ENCODE results near the gene RNF168.
"Not testable (repeated sequence)": the region's sequence is repeated elsewhere in the genome, so short reads cannot be mapped to it uniquely, and the experiment has no call there.

Gene RNF168

GRCh38 chr3:196513697-196514349, 10.3 kb upstream of the RNF168 start:
- no peak for DNase-seq
- no peak overlapping the region for H3K27ac ChIP-seq
- no peaks in the 10 kb centered on the region for H3K9me3 ChIP-seq (ENCODE audit: severe bottlenecking)
- TF ChIP-seq, protein P1, sequence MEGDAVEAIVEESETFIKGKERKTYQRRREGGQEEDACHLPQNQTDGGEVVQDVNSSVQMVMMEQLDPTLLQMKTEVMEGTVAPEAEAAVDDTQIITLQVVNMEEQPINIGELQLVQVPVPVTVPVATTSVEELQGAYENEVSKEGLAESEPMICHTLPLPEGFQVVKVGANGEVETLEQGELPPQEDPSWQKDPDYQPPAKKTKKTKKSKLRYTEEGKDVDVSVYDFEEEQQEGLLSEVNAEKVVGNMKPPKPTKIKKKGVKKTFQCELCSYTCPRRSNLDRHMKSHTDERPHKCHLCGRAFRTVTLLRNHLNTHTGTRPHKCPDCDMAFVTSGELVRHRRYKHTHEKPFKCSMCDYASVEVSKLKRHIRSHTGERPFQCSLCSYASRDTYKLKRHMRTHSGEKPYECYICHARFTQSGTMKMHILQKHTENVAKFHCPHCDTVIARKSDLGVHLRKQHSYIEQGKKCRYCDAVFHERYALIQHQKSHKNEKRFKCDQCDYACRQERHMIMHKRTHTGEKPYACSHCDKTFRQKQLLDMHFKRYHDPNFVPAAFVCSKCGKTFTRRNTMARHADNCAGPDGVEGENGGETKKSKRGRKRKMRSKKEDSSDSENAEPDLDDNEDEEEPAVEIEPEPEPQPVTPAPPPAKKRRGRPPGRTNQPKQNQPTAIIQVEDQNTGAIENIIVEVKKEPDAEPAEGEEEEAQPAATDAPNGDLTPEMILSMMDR (IDR thresholded peaks at IDR 0.05; ENCODE audit: low read depth, low read length) = no peak
- no peaks in the 10 kb centered on the region for H3K27me3 ChIP-seq (ENCODE audit: insufficient read depth, low read depth, severe bottlenecking)
- no peaks in the 10 kb centered on the region for H3K36me3 ChIP-seq
- no peak overlapping the region for H3K4me3 ChIP-seq (ENCODE audit: low read depth, low read length)

- not testable (repeated sequence) for H3K9me3 ChIP-seq (ENCODE audit: severe bottlenecking); H3K36me3 ChIP-seq; H3K27me3 ChIP-seq (ENCODE audit: insufficient read depth, low read depth, severe bottlenecking); H3K27ac ChIP-seq; H3K4me3 ChIP-seq (ENCODE audit: low read depth, low read length); DNase-seq
Measured at GRCh38 chr3:196511646-196512425, 8.3 kb upstream of the RNF168 start.

DNA sequence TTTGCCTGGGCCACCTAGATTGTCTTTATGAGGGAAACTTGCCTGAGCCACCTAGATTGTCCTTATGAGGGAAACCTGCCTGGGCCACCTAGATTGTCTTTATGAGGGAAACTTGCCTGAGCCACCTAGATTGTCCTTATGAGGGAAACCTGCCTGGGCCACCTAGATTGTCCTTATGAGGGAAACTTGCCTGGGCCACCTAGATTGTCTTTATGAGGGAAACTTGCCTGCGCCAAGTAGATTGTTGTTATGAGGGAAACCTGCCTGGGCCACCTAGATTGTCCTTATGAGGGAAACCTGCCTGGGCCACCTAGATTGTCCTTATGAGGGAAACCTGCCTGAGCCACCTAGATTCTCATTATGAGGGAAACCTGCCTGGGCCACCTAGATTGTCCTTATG, 7.5 kb upstream of the RNF168 start:
- not testable (repeated sequence) for H3K36me3 ChIP-seq; H3K4me3 ChIP-seq (ENCODE audit: low read depth, low read length); DNase-seq; H3K9me3 ChIP-seq (ENCODE audit: severe bottlenecking); H3K27ac ChIP-seq; H3K27me3 ChIP-seq (ENCODE audit: insufficient read depth, low read depth, severe bottlenecking)

DNA sequence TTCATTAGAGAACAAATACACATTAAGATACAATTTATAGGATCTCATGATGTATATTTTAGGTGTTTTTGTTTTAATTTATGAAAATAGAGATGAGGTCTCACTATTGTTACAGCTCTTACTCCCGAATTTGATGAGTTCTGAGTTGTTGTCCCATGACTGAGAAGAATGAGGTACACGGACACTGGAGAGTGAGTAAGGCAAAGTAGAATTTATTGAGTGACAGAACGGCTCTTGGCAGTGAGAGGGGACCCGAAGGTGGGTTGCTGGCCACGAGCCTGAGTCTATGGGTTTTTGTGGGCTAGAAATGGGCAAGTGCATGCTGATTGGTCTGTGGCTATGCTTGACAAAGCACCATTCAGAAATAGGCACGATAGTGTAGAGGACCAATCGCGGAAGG, 3.1 kb upstream of the RNF168 start:
- no peak for DNase-seq
- H3K9me3 ChIP-seq (ENCODE audit: severe bottlenecking) = no peaks in the 10 kb centered on the region

GRCh38 chr3:196504556-196504955, 988 bp upstream of the RNF168 start:
- Histone ChIP-seq H3K27me3 (ENCODE audit: insufficient read depth, low read depth, severe bottlenecking) (no peaks in the 10 kb centered on the region), H3K36me3 (peaks cover 3% of the 10 kb centered on the region; the same call in 1 of the 2 replicates), H3K4me3 (ENCODE audit: low read depth, low read length) (no peak overlapping the region), H3K27ac (no peak overlapping the region), H3K9me3 (ENCODE audit: severe bottlenecking) (no peaks in the 10 kb centered on the region)
- TF ChIP-seq, protein P1 (IDR thresholded peaks at IDR 0.05; ENCODE audit: low read depth, low read length) = no peak
- no peak for DNase-seq

More for the DNA sequence above, 3.1 kb upstream of the RNF168 start:
- Histone ChIP-seq H3K4me3 (ENCODE audit: low read depth, low read length) (no peak overlapping the region), H3K36me3 (no peaks in the 10 kb centered on the region), H3K27ac (no peak overlapping the region), H3K27me3 (ENCODE audit: insufficient read depth, low read depth, severe bottlenecking) (no peaks in the 10 kb centered on the region)
- TF ChIP-seq, protein P1 (IDR thresholded peaks at IDR 0.05; ENCODE audit: low read depth, low read length) = no peak

GRCh38 chr3:196504077-196504398, 470 bp upstream of the RNF168 start:
- peak overlapping the region; percentile 85 for H3K27ac ChIP-seq
- H3K9me3 ChIP-seq (ENCODE audit: severe bottlenecking); DNase-seq; H3K27me3 ChIP-seq (ENCODE audit: insufficient read depth, low read depth, severe bottlenecking); H3K36me3 ChIP-seq; H3K4me3 ChIP-seq (ENCODE audit: low read depth, low read length): not testable (repeated sequence)

DNA sequence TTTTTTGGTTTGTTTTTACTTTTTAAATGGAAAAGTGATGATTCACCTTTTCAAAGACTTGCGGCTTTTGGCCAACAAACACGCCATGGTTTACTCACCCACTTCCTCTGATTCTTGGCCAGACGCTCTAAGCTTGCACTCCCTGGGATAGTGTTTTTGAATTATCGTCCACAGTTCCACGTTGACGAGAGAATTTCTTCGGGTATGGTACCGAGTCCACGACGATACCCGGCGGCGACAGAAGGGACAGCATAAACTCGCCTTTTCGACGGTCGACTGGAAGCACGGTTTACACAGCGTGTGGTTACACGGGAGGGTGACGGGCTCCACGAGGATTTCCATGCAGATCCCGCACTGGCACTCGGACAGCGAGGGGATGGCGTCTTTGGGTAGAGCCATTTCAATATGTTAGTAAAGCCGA, 783 bp downstream of the RNF168 start:
- Histone ChIP-seq H3K27me3 (ENCODE audit: insufficient read depth, low read depth, severe bottlenecking) (no peaks in the 10 kb centered on the region), H3K36me3 (peaks cover 3% of the 10 kb centered on the region; the same call in 1 of the 2 replicates), H3K4me3 (ENCODE audit: low read depth, low read length) (peak overlapping the region; percentile 90), H3K9me3 (ENCODE audit: severe bottlenecking) (no peaks in the 10 kb centered on the region), H3K27ac (peak overlapping the region; percentile 85)
- DNase-seq = peak; percentile 7
- TF ChIP-seq, protein P1 (IDR thresholded peaks at IDR 0.05; ENCODE audit: low read depth, low read length) = no peak

Data from WERI-Rb-1 (cell line).